CD4-positive, alpha-beta T cell treated with Interleukin-15 for 1 hour (primary cell): ENCODE measurements around the gene IL15RA.

Experiments used
- DNase-seq: peaks from one replicate; pipeline ENCODE4 v3.0.0-alpha.2; 2020

Gene IL15RA

DNA sequence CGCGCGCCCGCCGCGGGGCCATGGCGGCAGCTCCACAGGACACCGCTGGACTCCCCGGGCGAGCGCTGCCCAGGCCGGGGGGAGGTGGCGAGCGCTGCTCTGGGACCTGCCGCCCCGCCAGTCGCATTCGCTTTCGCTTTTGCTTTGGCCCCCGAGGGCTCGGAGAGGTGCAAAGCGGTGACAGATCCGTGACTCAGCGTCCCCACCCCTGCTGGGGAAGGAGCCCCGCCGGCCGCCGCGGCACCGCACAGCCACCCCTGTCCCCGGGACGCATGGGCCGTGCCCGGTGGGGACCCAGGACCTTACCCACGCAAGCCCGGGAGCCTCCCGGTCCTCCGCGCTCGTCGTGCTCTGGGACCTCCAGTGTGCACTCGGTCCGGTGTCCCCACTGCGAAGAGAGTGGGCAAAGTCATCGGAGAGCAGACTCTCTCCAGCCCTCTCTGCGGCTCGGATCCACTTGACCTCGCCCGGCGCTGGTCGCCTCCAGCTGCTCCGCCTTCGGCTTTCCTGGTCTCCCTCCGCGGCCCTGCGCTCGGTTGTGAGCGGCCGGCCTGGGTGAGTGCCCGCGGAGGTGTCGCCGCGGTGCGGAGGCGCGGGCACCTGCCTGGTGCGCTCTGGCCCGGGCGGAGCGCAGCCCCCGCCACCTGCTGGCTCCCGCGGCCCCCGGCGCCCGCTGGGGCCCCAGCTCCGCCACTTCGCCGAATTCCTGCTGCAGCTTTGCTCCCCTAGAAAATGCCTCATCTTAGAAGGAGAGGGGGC, at the start of gene IL15RA:
Gene IL15RA (minus strand): TSS at position 73 of the 759 bp plus-strand sequence. CDS start 51 bp downstream, at position 22.
- peak; percentile 77 for DNase-seq

DNA sequence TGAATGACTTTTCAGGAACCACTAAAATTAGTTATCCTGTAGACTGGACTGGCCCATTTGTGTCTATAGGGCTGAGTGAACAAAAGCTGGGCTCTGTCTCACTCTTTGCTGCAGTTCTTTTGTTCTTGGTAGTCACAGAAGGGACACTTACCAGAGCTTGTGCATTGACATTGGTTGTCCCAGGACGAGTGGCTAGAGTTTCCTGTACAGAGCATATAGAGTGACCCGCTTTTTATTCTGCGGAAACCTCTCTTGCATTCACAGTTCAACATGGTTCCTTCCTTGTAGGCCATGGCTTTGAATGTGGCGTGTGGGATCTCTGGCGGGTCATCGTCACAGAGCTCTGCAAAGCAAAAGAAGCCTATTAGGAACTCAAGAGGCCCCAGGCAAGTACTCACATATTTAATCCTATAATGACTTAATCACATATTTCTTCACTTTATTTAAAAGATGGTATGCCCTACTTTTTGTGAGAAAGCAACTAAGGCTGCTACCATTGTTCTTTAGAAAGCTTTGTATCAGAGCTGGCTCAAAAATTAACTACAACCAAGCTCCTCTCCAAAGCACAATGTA, 48.4 kb upstream of the IL15RA start:
- no peak for DNase-seq

DNA sequence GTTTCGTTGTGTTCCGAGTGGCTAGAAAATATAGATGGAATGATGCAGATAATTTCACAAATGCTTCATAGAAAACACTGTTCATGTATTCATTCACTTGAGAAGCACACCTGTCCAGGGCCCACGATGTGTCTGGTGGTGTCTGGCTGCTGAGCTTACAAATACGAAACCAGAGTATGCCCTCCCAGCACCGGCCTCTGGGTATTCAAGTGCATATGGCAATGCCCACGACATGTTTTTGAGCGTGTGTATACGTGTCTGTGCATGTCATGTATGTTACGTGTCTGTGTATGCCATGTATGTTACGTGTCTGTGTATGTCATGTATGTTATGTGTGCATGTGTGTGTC, 47.0 kb upstream of the IL15RA start:
- DNase-seq: no peak

GRCh38 chr10:6023661-6024333, 46.5 kb upstream of the IL15RA start:
- DNase-seq: no peak

DNA sequence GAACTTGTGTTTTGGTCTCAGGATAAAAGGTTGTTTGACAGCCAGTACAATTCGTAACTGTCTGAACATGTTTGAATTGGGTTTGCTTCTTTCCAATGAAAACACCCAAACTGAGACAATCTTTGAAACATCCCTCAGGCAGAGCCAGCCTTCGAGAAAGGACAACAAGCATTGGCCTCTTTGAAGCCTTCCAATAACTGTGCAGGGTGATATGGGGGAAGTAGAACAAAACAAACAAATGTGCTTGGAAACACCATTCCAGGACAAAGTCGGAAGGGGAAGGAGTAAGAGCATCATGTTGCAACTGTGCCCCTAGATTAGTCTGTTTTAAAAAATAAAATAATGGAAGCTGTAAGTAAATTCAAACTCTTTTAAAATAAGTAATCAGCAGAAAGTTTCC, 45.3 kb upstream of the IL15RA start:
- no peak for DNase-seq

DNA sequence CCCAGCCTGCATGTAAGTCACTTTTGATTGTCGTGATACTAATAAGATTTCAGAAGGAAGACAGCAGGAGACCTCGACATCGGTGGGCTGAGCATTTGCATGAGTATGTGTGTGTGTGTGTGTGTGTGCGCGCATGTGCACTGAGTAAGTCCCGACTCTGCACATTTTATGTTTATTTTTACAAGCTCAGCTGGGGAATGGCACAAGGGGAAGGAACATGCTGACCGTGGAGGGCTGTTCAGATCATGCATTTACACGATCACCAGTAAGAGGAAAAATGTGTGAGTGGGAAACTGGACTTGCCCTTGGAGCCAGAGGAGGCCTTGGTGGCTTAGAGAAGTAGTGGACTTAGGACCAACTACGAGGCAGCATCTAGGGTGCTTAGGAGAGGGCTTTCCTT, 43.5 kb upstream of the IL15RA start:
- DNase-seq: no peak

DNA sequence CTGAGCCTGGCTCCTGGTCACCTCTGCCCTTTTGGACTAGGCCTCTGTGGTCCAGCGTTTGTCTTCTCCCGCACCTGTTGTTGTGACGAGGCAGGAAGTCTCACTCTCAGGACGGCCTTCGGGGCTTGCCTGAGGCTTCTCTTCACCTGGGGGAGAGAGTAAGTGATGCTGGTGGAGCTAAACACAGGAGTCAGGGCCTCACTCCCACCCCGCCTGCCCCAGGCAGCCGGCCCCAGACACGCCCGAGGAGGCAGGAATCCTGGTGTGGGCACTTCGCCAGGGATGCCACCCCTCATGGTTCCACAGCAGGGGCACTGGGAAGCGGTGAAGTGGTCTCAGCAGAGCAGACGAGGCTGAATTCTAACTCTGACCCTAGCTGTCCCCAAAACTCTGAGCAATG, 42.5 kb upstream of the IL15RA start:
- DNase-seq: no peak

GRCh38 chr10:6019010-6019782, 41.9 kb upstream of the IL15RA start:
- DNase-seq: no peak

GRCh38 chr10:6018422-6018821, 41.1 kb upstream of the IL15RA start:
- no peak for DNase-seq

- no peak for DNase-seq
Observed at GRCh38 chr10:6017781-6018354, 40.5 kb upstream of the IL15RA start.

- DNase-seq: peak; percentile 70
Observed at GRCh38 chr10:6014241-6014761, 37.0 kb upstream of the IL15RA start.

GRCh38 chr10:6013413-6014192, 36.3 kb upstream of the IL15RA start:
- DNase-seq: no peak

DNA sequence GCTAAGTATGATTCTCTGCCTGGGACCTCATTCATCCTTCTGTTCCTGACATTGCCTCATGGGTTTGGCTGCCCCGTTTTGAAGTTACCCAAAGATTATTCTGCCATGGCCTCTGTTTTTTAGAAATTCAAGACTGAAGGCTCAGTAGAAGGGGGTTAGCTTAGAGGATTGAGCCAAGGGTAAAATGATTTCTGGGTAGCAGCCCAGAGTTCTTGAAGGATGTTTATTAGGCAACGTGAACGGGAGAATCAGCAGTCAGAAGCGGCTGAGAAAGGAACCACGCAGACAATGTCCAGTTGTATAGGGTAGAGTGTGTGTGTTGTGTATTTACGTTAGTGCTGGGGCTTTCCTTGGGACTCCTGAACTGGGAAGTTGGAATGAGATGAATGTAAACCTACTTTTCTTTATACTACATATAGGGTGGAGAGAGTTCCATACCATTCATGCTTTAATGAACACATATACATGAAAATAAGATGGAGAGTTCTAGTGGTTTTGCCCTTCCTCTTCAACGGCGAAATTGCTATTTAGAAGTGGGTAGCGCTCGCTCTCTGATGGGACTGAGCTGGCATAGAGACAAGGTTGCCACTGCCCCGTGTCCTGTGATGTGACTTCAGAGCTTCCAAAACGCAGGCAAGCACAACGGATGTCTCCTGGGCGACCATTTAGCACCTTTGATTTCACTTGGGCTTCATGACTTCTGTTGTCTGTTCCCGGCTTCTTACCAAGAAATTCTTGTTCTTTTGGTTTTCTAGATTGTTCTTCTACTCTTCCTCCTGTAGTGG, 35.0 kb upstream of the IL15RA start:
- DNase-seq: no peak

DNA sequence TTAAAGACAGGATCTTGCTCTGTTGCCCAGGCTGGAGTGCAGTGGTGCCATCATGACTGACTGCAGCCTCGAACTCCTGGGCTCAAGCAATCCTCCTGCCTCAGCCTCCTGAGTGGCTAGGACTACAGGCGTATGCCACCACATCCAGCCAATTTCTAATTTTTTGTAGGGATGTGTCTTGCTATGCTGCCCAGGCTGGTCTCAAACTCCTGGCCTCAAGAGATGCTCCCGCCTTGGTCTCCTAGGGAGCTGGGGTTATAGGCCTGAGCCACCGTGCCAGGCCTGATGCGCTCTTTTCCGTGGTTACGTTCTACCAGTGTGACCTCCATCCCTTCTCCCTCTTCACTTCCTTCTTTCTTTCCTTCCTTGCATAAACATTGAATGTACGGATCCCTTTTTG, 34.2 kb upstream of the IL15RA start:
- DNase-seq: no peak

DNA sequence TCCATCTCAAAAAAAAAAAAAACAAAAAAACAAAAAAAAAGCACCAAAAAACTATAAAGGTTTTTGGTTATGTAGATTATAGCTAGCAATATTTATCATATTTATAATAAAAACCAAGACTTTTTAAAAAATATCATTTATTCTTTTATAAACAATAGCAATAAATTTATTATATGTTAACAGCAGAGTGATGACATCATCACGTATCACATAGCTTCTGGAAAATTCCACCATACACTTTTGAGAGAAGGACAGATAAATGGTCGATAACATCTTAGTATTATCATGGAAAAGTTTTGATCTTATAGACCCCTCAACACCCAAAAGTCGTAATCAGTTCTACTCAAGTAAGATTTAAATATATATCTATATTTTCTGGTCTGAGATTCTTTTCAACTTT, 33.2 kb upstream of the IL15RA start:
- no peak for DNase-seq

- no peak for DNase-seq
Observed at GRCh38 chr10:6009961-6010360, 32.6 kb upstream of the IL15RA start.

- no peak for DNase-seq
Observed at GRCh38 chr10:6009150-6009549, 31.8 kb upstream of the IL15RA start.

GRCh38 chr10:6008497-6009142, 31.3 kb upstream of the IL15RA start:
- no peak for DNase-seq

GRCh38 chr10:6006991-6007390, 29.6 kb upstream of the IL15RA start:
- DNase-seq: no peak

DNA sequence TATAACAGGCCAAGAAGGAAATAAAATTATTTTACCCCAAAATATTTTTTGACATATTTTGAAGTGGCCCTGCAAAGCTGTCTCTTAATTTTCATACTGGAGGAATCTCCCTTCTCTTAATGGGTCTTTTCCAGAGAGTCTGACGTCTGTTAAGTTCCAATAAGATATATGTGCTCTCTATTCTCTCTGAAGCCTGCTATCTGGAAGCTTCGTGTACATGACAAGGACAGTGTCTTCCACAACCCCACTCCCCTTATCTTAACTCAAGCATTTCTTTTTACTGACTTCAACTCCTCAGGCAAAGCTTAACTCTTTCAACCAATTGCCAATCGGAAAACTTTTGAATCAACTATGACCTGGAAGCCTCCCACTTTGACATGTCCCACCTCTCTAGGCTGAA, 29.2 kb upstream of the IL15RA start:
- no peak for DNase-seq
